Activated naive CD4-positive, alpha-beta T cell treated with anti-CD3 and anti-CD28 coated beads, Interleukin-2, amount 10 ng/mL, durations not matched to agents 7 days and 5 days (primary cell): ENCODE measurements around the gene SLC16A12.

ENCODE experiments used
- CTCF ChIA-PET: fragments of 350-600 bp; sonication (Branson Sonifier 250); formaldehyde crosslinking; loops from one replicate; lab custom pipeline; 2021; ENCODE audit warnings: antibody characterized with exemption; lab: Charles Lee
- DNase-seq: peaks from one replicate; pipeline ENCODE4 v3.0.0-alpha.2; 2020
- H3K27ac Mint-ChIP-seq: one replicate; pipeline ENCODE4 v1.8.0; 2021; ENCODE audit warnings: mild to moderate bottlenecking, moderate library complexity, mixed read lengths
- H3K27me3 Mint-ChIP-seq: one replicate; pipeline ENCODE4 v1.8.0; 2021; ENCODE audit warnings: mild to moderate bottlenecking, mixed read lengths
- H3K36me3 Mint-ChIP-seq: one replicate; pipeline ENCODE4 v1.8.0; 2021; ENCODE audit warnings: mixed read lengths
- H3K4me1 Mint-ChIP-seq: one replicate; pipeline ENCODE4 v1.8.0; 2021; ENCODE audit warnings: mixed read lengths
- H3K4me3 Mint-ChIP-seq: one replicate; pipeline ENCODE4 v1.8.0; 2021; ENCODE audit warnings: mild to moderate bottlenecking, moderate library complexity, mixed read lengths
- H3K9me3 Mint-ChIP-seq: one replicate; pipeline ENCODE4 v1.8.0; 2021; ENCODE audit warnings: mixed read lengths

The SLC16A12 gene

DNA sequence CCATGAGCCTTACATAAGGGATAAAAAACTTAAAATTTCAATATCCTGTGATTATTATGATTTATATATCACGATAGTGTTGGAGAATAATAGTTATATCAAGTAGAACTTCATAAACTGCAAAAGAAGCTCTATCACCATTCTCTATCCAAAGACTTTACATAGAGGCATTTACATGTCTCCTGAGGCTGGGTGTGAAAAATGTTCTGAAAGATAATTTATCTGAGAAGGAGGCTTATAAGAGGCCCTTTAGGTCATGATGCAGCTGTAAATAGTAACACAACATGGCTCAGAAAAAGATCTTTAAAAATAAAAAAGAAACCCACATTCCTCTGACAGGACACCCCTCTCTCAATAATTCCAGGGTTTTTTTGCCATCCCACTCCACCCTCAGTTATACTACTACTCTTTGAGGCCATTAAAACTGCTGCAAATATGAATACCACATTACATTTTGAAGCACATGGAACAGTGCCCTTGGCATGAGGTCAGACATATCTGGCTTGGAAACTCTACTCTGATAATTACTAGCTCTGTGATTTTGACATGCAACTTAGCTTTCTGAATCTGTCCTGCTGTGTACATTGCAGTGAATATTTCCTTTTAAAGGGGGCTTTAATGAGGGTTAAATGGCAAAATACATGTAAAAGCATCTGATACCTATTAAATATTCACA is 55.5 kb downstream of the SLC16A12 start:
- no peaks in the 10 kb centered on the region for H3K4me1 Mint-ChIP-seq
- H3K27ac Mint-ChIP-seq: no peak overlapping the region
- no peak for DNase-seq
- no peak overlapping the region for H3K4me3 Mint-ChIP-seq
- CTCF ChIA-PET: no interaction called here
- no peaks in the 10 kb centered on the region for H3K36me3 Mint-ChIP-seq
- H3K9me3 Mint-ChIP-seq: no peaks in the 10 kb centered on the region
- no peaks in the 10 kb centered on the region for H3K27me3 Mint-ChIP-seq

DNA sequence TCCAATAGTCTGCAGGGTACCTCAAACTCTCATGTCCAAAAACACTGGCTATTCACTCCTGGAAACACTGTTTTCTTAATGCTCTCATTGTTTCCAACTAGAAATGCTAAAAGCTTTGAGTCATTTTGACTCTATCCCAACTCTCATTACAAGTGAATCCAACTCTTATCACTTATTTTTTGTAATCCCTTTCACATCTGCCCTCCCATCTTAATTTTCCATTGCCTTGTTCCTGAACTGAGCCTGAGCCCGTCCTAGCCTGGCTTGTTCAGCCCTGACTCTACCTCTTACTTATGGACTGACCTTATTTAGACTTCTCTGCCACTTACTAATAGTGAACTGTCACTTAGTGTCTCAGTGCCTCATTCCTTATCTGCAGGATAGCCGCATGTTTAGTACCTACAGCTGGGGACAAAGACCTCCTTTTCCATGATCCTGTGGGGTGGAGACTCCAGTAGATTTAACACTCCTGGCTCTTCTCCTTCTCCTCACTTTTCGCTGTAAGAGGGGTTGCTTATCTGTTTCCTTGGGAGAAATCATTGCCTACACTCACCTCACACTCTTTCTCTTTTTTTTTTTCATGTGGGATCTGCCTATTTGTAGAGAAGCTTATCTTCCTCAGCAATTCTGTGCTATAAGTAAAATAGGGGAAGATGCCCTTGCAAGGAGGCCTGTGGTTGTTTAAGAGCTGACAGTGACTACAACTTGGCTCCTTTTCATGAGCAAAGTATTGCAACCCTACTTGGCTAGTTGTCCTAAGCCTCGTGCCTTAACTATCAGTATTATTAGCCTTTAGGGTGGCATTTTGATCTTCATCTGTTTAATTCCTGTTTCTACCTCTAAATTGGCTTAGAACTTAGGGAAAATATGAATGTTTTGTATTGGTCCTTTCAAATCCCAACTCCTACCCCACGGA is 56.4 kb downstream of the SLC16A12 start:
- DNase-seq: no peak
- Mint-ChIP-seq H3K27me3 (no peaks in the 10 kb centered on the region), H3K27ac (no peak overlapping the region), H3K9me3 (no peaks in the 10 kb centered on the region), H3K4me1 (no peaks in the 10 kb centered on the region), H3K36me3 (no peaks in the 10 kb centered on the region), H3K4me3 (no peak overlapping the region)
- CTCF ChIA-PET: no interaction called here

DNA sequence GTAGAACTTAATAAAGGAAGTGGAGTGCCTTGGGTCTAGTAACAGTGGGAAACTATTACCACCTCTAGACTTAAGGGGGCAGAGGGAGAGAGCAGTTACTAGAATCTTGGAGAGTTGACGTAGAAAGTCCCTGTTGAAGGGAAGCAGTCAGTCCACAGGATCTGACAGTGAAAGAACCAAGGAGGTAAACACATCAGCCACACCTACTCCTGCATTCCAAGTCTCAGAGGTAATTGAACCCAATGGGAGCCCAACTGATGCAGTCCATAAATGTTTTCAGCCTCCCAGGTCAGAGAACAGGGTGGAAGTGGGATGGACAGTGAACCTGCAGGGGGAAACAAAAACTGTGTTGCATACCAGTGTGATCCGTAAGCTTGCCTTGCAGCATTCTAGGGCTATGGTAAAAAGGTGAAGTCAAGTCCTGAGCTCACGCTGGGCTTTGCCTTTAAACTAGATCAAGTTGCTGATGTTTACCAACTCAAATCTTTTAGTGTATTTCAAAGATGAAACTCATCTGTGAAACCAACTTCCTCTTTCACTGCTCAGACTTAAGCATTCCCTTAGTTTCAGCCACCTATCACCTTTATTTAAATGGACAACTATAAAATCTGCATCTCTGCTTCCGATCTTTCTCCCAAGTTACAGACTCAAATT is 57.2 kb downstream of the SLC16A12 start:
- DNase-seq: no peak
- Mint-ChIP-seq H3K4me3 (no peak overlapping the region), H3K36me3 (no peaks in the 10 kb centered on the region), H3K9me3 (no peaks in the 10 kb centered on the region), H3K4me1 (no peaks in the 10 kb centered on the region), H3K27ac (no peak overlapping the region), H3K27me3 (no peaks in the 10 kb centered on the region)
- CTCF ChIA-PET: no interaction called here

DNA sequence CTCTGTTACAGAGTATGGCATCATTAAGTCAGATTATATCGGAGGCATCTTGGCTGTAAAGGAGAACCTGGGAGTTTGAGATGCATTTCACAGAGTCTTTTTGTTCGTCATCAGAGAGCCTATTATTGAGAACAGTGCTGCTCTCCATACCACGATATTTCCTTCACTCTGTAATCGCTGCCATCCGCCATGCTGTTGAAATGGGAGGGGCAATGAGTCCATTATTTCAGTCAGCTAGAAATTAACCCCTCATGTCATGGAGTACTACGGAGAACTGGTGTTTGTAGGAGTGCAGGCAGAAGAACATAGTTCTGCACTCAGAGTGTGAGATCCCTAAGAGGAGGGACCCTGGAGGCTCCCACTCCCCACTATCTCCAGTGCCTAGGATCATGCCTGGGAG is 59.2 kb downstream of the SLC16A12 start:
- H3K4me3 Mint-ChIP-seq: no peak overlapping the region
- H3K4me1 Mint-ChIP-seq: no peaks in the 10 kb centered on the region
- CTCF ChIA-PET: no interaction called here
- H3K36me3 Mint-ChIP-seq: no peaks in the 10 kb centered on the region
- H3K9me3 Mint-ChIP-seq: no peaks in the 10 kb centered on the region
- no peak overlapping the region for H3K27ac Mint-ChIP-seq
- no peak for DNase-seq
- no peaks in the 10 kb centered on the region for H3K27me3 Mint-ChIP-seq

DNA sequence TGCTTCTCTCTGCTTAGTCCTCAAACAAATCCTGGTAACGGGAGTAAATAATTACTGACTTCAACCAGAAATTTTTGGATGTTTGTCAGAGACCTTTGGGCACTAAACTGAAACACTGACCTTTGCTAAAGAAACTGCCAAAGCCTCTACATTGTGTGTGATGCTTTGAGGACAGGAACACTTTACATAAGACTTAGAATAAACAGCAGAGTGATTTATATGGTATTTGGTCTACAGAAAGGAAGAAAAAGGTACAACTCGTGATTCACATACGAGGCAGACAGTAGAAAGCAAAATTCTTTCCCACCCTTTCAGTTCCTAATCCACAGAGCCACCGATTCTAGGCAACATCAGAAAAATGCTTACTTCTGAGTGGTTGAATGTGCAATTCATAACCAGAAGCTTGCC is 59.8 kb downstream of the SLC16A12 start:
- Mint-ChIP-seq H3K27ac (no peak overlapping the region), H3K4me1 (peaks cover 2% of the 10 kb centered on the region), H3K27me3 (no peaks in the 10 kb centered on the region), H3K4me3 (no peak overlapping the region), H3K36me3 (no peaks in the 10 kb centered on the region), H3K9me3 (no peaks in the 10 kb centered on the region)
- no peak for DNase-seq
- CTCF ChIA-PET: no interaction called here

DNA sequence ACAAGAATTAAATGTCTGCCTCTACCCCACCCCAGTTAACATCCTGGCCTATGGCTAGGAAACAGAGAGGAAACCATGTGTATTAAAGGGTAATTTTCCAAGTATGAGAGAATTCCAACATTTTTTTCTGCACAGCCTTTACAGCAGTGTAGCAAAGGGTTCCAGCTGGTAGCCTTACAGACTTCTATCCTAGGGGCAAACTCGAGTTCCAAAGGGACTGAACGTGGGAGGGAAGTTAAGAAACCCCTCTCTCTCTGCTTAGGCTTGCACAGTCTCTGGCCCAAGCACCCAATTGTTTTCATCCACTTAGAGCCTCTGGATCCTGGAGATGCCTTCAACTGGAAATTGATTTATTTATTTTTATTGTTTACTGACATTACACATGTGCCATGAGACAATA is 60.3 kb downstream of the SLC16A12 start:
- DNase-seq: no peak
- CTCF ChIA-PET: no interaction called here
- peaks cover 2% of the 10 kb centered on the region for H3K4me1 Mint-ChIP-seq
- H3K9me3 Mint-ChIP-seq: no peaks in the 10 kb centered on the region
- no peaks in the 10 kb centered on the region for H3K27me3 Mint-ChIP-seq
- no peak overlapping the region for H3K4me3 Mint-ChIP-seq
- H3K36me3 Mint-ChIP-seq: no peaks in the 10 kb centered on the region
- H3K27ac Mint-ChIP-seq: no peak overlapping the region

DNA sequence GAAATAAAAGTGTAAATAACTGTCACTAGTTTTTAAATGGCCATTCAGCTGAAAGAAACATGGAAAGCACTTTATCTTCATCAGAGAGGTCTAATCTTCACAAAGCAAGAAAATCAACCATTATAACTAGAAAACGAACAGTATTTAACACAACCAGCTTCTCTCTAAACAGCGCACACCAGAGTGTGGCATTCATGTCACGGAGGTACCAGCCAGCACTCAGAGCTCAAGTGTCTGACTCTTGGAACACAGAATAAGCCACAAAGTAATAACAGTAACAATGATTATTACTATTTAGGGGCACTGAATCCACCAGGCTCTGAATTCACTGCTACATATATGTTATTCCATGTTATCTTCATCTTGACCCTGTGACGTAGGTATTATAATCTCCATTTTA is 60.9 kb downstream of the SLC16A12 start:
- Mint-ChIP-seq H3K9me3 (no peaks in the 10 kb centered on the region), H3K4me1 (peaks cover 2% of the 10 kb centered on the region), H3K27me3 (no peaks in the 10 kb centered on the region), H3K27ac (no peak overlapping the region), H3K4me3 (no peak overlapping the region), H3K36me3 (no peaks in the 10 kb centered on the region)
- CTCF ChIA-PET: no interaction called here
- no peak for DNase-seq

DNA sequence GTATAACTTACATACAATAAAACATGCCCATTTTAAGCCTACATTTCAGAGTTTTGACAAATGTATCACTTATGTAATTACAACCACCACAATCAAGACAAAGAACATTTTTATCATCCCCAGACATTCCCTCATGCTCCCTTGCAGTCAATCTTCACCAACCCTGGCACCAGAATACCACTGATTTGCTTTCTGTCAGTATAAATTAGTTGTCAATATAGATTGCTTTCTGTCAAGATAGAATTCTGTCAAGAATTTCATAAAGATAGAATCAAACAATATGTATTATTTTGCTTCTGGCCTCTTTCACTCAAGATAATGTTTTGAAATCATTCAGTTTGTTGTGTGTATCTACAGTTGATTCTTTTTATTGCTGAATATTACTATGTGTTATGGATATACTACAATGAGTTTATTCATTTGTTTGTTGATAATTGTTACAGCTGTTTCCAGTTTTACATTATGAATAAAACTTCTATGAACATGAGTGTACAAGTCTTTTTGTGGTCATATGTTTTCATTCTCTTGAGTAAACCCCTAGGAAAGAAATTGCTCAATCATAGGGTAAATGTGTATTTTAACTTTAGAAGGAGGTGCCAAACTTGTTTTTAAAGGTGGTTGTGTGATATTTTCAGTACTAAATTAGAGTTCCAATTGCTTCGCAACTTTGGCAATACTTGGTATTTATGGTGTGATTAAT is 64.1 kb downstream of the SLC16A12 start:
- H3K9me3 Mint-ChIP-seq: no peaks in the 10 kb centered on the region
- CTCF ChIA-PET: no interaction called here
- H3K27me3 Mint-ChIP-seq: no peaks in the 10 kb centered on the region
- no peak for DNase-seq
- H3K27ac Mint-ChIP-seq: no peak overlapping the region
- peaks cover 2% of the 10 kb centered on the region for H3K4me1 Mint-ChIP-seq
- no peak overlapping the region for H3K4me3 Mint-ChIP-seq
- no peaks in the 10 kb centered on the region for H3K36me3 Mint-ChIP-seq

DNA sequence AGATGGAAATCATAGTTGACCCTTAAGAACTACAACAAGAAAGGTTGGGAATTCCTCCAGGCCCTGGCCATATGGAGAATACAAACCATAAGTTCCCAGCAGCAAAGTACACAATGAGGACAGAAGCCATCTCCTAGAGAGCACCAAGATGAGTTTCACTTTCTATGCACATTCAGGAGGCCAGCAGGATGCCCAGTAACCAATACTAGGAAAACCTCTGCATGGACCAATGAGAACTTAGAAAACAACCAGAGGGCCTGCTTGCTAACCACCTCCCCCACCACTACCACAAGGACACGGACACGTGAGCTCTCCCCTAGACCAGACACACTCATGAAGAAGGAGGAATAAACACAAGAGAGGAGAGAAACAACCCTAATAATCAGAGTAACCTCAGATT is 64.8 kb downstream of the SLC16A12 start:
- H3K4me1 Mint-ChIP-seq: peaks cover 2% of the 10 kb centered on the region
- H3K27ac Mint-ChIP-seq: no peak overlapping the region
- H3K36me3 Mint-ChIP-seq: no peaks in the 10 kb centered on the region
- CTCF ChIA-PET: interaction anchor here (1.0 kb wide), 1 partner anchor 94 kb away, joined by 3 read pairs; no protein-coding TSS in a partner anchor
- peaks cover 2% of the 10 kb centered on the region for H3K27me3 Mint-ChIP-seq
- no peak overlapping the region for H3K4me3 Mint-ChIP-seq
- no peaks in the 10 kb centered on the region for H3K9me3 Mint-ChIP-seq
- no peak for DNase-seq

DNA sequence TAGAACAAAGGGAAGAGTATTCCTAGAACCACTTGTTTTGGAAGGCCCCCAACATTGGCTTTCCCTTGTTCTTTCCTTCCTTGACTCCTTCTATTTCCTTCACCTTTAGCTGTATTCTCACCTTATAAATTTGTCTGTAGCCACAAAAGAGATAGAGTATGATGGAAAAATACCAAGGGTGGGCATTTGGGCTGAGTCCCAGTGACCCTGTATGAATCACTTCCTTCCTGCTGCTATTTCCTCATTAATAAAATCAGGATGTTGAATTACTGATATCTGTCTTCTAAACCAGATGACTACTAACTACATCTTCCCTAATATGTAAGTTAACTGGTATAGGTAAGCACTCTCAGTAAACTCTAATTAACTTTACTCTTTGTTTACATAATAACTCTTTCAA is 65.9 kb downstream of the SLC16A12 start:
- Mint-ChIP-seq H3K27me3 (peaks cover 4% of the 10 kb centered on the region), H3K9me3 (no peaks in the 10 kb centered on the region), H3K4me3 (no peak overlapping the region), H3K4me1 (peaks cover 2% of the 10 kb centered on the region), H3K36me3 (no peaks in the 10 kb centered on the region), H3K27ac (no peak overlapping the region)
- CTCF ChIA-PET: interaction anchor here (1.0 kb wide), 1 partner anchor 95 kb away, joined by 3 read pairs; no protein-coding TSS in a partner anchor
- DNase-seq: no peak

DNA sequence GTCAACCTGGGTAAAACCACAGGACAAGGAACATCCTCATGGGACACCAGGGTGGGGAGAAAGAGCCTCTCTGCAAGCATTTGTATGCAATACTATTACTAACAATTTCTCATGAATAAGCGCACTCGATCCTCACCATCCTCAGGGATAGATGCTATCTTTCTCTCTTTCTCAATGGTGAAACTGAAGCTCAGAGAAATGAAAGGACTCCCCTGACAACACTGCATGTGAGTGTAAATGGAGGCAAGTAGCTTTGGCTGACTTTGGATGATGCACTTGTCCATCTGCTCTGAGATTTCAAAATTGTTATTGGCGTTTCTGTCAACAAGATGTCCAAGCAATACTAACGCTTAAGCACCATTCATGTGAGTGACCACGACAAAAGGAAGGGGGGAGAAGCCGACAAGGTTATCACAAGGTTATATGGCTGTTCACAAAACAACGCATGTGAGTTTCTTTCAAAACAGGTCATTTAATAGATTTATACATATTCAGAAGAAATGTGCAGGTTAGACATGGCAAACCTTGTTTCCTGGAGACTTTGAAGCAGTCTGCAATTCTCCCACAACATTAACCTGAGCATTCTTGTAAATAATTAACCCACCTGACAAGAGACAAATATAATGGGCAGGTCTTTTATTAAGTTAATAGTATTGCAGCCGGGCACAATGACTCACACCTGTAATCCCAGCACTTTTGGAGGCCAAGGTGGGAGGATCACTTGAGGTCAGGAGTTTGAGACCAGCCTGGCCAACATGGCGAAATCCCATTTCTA is 67.0 kb downstream of the SLC16A12 start:
- Mint-ChIP-seq H3K27me3 (peaks cover 8% of the 10 kb centered on the region), H3K4me3 (no peak overlapping the region), H3K4me1 (peaks cover 2% of the 10 kb centered on the region), H3K36me3 (no peaks in the 10 kb centered on the region), H3K27ac (no peak overlapping the region), H3K9me3 (no peaks in the 10 kb centered on the region)
- CTCF ChIA-PET: no interaction called here
- no peak for DNase-seq

DNA sequence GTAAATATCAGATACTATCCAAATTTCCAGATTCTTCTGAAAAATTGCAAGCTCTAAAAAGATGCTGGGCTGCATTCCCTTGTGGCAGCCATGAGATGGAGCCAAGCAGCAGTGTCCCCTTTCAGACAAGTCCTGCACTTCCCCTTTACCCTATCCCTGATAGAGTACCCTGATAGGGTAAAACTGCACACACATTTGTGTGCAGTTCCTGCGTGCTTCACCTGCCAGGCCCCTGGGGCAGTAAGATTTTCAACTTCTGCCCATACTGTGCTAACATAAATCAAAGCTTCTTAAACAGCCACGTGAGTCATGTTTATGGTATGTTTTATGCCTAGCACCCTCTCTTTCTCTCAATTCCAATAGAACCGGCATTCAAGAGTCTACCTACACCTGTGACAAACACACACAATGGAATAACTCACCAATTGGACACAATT is 68.8 kb downstream of the SLC16A12 start:
- Mint-ChIP-seq H3K9me3 (no peaks in the 10 kb centered on the region), H3K27ac (no peak overlapping the region), H3K27me3 (peaks cover 8% of the 10 kb centered on the region), H3K4me1 (peaks cover 2% of the 10 kb centered on the region), H3K4me3 (no peak overlapping the region), H3K36me3 (no peaks in the 10 kb centered on the region)
- DNase-seq: no peak
- CTCF ChIA-PET: no interaction called here

DNA sequence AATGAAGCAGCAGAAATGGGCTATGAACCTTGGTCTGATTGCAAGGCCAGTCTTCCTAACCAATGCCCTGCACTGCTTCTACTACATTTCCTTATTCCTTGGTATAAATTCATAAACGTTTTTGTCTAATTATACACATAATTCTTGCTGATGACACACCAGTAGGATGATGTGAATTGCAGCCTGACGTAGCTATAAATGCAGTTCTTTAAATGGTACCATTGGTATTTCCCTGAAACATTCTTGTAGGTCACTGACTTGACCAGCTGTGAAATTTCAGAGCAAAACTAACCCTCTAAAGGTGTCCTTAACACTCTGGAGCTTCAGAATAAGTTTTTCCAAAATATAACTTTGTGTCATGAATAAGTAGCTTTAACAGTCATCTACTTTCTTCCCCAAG is 70.2 kb downstream of the SLC16A12 start:
- DNase-seq: no peak
- Mint-ChIP-seq H3K4me3 (no peak overlapping the region), H3K4me1 (no peaks in the 10 kb centered on the region), H3K27ac (no peak overlapping the region), H3K9me3 (no peaks in the 10 kb centered on the region), H3K27me3 (peaks cover 8% of the 10 kb centered on the region), H3K36me3 (no peaks in the 10 kb centered on the region)
- CTCF ChIA-PET: interaction anchor here (0.6 kb wide), 1 partner anchor 13 kb away, joined by 4 read pairs; no protein-coding TSS in a partner anchor
